Activated effector memory CD4-positive, alpha-beta T cell treated with Interleukin-2 at 50 U/mL for 16 hours (primary cell): ENCODE measurements around the gene CDC27.
"Not testable (repeated sequence)": the region's sequence is repeated elsewhere in the genome, so short reads cannot be mapped to it uniquely, and the experiment has no call there.

Source experiments
- DNase-seq: peaks from one replicate; pipeline ENCODE4 v3.0.0-alpha.2; 2020

The CDC27 gene

DNA sequence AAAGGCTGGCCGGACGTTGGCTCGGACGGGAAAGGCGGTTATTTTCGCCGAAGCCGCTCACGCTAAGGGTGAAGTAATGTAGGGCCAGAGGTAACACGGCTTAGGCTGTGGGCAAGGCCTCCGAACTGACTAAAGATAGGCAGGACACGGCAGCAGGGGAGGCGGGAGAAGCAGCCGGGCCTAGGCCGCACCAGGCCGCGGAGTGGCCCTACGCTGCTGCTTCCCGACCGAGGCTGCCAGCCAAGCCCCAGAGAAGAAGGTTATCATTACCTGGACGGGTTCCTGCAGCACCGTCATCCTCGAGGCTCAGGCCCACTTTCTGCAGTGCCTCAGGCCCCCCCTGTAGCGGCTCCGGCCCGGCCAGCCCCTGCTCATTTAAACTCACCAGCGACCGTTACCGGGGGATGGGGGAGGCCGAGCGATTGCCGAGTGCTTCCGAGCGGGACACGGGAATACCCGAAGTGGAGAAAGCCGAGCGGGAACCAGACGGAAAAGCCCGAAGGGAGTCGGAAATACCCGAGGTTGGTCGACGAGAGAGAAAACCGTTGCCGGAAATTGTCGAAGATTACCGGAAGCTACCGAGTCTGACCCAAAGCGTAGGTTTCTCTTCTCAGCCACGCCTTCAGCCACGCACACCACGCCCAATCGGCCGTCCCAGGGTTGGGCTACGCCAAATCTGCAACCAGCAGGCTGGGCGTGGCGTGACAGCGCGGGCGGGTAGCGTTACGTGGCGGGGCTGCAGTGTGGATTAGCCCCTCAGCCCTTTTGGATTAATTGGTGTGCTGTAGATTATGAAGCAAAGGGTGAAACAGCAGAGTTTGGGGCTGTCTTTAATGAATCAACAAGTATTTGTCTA, at the start of gene CDC27:
CDC27 (minus strand) TSS at position 420 of the 856 bp plus-strand sequence; CDS start at position 297, 123 bp downstream.
- DNase-seq: peak; percentile 99

DNA sequence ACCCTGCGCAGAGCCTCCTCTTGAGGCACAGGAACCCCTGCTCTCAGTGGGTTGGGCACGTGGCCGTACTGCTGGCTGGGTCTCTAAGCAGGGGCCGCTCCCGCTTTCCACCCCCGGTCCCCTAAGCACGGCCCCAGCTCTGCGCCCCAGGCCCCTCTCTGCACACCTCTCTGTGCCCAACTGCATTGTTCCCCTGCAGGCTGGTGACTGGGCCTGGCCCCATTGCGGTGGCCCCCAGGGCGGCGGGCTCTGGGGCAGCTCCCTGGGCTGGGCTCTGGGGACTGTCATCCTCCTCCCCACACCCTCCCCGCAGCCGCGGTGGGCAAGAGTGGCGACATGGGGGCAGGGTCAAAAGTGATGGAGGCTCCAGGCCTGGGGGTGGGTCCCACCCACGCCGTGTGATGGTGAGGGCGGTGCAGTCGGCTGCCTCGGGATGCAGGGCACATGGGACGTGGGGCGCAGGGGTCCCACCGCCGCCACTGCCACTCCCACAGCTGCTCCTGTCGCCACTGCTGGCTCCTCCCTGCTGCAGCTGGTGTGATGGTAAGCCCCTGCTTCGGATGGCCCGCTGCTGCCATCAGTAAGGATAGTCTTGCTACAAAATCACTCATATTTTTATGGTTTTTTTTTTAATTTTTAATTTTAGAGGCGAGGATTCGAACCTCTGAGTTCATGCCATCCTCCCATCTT, 49.4 kb upstream of the CDC27 start:
- no peak for DNase-seq

- no peak for DNase-seq
Observed at GRCh38 chr17:47237841-47238240, 48.7 kb upstream of the CDC27 start.

DNA sequence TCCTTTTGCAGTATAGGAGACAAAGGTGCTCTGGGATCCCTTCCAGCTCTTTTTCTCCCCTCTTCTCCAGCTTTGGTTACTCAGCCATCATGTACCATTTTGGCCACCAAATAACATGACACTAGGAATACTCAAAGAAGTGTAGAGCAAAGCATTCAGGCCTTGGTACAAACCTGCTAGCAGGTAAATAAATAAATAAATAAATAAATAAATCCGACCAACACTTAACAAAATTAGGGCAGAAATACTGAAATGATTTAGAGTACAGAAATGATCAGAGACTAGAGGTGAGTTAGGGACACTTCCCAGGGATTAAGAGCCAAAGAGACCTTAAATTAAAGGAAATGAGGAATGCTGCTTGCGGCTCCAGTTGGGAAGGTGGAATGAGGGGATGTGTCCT, 46.8 kb upstream of the CDC27 start:
- no peak for DNase-seq

DNA sequence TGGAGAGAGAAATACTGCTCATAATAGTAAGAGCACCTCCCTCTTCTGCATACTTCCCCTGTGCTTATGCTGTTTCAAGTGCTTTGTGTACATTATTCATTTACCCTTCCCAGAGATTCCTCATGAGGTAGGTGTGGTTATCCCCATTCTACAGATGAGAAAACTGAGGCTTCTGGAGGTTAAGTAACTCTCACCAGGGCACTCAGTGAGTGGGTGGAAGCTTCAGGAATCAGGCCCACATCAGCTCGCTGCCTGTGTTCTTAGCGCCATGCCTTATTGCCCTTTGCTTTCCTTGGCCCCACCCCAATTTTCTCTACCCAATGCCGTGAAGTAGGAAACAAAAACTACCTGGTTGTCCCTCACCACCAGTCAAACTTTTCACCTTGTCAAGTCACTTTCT, 46.4 kb upstream of the CDC27 start:
- no peak for DNase-seq

DNA sequence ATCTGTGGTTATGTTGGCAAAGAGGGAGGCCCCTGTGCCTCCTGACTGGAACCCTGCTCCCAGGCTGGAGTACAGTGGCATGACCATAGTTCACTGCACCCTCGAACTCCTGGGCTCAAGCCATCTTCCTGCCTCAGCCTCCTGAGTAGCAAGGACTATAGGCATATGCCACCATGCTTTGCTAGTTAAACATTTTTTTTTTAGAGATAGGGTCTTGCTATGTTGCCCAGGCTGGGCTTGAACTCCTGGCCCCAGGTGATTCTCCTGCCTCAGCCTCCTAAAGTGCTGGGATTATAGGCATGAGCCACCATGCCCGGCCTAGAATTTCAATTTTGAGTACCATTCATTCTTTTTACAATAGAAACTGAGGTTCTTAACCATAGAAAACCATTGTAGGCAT, 43.4 kb upstream of the CDC27 start:
- no peak for DNase-seq

DNA sequence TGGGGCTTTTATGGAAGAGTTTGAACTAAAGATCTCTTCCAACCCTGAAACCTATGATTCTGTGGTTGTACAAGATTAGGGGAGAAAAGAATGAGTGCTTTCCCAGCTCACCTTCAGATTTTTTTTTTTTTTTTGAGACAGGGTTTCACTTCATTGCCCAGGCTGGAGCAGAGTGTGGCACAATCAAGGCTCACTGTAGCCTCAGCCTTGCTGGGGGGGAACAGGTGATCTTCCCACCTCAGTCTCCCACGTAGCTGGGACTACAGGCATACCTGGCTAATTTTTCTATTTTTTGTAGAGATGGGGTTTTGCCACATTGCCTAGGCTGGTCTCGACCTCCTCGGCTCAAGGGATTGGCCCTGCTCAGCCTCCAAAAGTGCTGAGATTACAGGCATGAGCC, 42.8 kb upstream of the CDC27 start:
- no peak for DNase-seq

DNA sequence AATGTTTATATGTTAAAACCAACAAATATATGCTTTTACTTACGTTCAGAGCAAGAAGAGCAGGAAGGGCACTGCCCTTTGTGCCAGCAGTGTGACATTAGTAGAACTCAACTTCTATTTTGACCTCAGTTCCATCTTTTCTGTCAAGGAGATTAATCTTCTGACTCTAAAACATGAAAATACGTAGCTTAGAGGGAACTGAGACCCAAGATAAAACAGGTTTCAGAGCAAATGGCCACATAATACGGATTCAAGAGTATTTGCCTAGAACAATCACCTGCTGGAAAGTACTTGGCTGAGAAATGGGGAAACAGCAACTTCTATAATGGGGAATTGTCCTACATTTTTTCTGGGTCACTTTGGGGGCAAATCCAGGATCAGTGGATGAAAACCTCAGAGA, 42.2 kb upstream of the CDC27 start:
- DNase-seq: no peak

DNA sequence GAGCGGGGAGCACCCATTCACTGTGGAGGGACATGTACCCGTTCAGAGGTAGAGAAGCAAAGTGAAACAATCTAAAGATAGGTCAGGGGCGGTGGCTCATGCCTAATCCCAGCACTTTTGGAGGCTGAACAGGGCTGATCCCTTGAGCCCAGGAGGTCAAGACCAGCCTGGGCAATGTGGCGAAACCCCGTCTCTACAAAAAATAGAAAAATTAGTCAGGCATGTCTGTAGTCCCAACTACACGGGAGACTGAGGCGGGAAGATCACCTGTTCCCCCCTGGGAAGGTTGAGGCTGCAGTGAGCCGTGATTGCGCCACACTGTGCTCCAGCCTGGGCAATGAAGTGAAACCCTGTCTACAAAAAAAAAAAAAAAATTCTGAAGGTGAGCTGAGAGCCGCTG, 41.8 kb upstream of the CDC27 start:
- no peak for DNase-seq

DNA sequence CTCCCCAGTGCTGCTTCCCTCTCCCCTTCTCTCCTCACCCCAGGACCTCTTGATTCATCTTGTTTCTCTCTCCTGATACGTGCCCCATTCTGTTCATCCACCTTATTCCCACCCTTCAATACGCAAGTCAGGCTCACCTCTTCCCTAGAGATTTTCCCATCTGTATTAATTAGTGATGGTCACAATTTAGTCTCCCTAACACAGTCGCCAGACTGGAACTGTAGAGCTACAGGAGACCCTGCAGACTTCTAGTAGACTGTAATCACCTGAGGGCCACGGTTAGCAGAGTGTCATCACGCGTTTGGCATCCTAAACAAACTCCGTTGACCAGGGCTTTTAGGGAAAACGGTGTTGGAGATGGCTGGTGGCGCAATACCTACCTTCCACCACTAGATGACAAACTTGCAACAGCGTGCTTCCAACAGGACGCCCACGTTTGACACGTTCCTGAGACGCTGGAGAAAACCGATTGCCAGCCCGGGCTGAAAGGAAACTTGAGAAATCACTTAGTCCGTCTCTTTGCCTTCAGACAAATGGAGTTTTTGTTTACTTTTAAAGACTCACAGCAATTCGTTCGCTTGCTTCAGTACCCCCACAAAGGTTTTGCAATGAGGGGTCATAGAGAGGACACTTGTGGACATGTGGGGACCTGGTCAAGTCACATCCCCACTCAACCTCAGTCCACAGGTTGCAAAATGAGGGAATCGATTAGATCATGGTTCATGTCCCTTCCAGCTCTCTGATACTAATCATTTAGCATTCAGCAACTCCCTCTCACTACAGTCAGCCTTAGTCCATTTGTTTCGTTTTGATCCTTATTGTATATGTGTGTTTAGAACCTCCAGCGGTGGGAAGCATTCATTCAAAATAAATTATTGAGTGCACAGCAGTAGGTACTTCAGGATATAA, 40.7 kb upstream of the CDC27 start:
- peak; percentile 38 for DNase-seq

- no peak for DNase-seq
Observed at GRCh38 chr17:47227862-47228261, 38.8 kb upstream of the CDC27 start.

DNA sequence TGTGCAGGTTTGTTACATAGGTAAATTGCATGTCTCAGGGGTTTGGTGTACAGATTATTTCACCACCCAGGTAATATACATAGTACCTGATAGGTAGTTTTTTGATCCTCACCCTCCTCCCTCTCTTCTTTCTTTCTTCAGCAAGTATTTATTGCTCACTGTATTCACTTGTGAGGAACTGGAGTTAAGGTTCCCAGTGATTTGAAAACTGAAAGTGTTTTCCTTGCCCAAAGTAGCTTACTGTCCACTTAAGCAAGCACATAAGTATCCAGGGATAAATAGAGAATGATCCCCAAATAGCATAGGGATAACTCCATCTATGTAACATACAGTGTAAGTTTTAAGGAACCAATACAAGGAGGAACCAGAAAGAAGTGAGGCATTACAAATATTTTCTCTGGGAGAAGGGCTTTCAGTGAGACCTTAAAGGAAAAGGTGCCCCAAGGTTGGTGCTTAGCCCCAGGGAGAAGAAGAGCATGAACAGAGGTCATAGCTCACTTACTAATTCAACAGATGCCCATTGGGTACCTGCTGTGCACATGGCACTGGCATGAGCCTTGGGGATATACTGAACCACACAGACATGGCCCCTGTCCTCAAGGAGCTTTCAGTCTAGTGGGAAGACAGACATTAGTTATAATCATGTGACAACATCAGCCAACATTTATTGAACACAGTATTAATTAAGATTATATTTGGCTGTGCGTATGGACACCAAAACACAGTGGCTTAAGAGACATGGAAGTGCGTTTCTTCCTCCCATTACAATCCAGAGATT, 37.0 kb upstream of the CDC27 start:
- DNase-seq: no peak

GRCh38 chr17:47225436-47225858, 36.4 kb upstream of the CDC27 start:
- no peak for DNase-seq

GRCh38 chr17:47224966-47225365, 35.9 kb upstream of the CDC27 start:
- no peak for DNase-seq

DNA sequence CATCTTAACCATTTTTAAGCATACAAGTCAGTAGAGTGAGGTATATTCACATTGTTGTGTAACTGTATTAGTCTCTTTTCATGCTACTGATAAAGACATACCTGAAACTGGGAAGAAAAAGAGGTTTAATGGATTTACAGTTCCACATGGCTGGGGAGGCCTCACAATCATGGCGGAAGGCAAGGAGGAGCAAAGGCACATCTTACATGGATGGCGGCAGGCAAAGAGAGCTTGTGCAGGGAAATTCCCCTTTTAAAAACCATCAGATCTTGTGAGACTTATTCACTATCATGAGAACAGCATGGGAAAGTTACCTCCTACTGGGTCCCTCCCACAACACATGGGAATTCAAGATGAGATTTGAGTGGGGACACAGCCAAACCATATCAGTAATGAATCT, 35.0 kb upstream of the CDC27 start:
- not testable (repeated sequence) for DNase-seq

DNA sequence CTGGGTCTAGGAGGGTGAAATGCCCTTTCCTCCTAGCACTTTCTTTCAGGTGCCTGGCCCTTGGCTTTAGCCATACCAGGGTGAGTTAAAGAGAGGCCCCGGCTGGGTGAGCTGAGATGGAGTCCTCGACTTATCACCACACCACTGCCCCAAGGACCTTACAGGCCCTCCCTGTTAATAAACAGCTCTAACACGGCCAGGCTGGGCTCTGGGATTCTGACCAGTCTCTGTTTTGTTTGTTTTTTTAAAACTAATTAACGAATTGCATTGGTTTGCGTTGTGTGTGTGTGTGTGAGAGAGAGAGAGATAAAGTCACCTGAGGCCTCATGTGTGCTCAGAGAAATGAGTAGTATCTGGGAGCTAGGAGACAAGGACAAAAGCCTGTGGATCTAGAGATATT, 34.4 kb upstream of the CDC27 start:
- no peak for DNase-seq

DNA sequence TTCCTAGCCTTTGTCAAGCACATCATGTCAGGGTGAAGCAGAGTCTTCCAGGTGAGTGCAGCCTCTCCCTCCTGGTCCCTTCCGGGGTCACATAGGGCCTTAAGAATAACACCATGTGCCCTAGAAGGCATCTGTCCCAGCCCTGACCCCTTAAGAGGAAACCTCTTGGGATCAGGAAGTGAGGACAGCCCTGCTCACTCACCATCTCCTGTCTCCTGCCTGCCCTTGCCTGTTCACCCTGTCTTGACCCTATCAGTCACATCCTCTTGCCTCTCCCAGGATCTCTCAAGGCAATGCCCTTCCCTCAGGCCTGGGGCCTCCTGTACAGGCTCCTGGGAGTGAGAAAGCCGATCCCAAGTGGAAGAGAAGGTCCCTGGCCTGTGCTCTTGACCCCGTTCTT, 33.9 kb upstream of the CDC27 start:
- DNase-seq: no peak

- no peak for DNase-seq
Observed at GRCh38 chr17:47222047-47222446, 33.0 kb upstream of the CDC27 start.

GRCh38 chr17:47221154-47221553, 32.1 kb upstream of the CDC27 start:
- DNase-seq: no peak

- no peak for DNase-seq
Observed at GRCh38 chr17:47220531-47220999, 31.5 kb upstream of the CDC27 start.

GRCh38 chr17:47219621-47220475, 30.8 kb upstream of the CDC27 start:
- no peak for DNase-seq
